ENCODE data around the gene SLC36A4.
"Not testable (repeated sequence)": the region's sequence is repeated elsewhere in the genome, so short reads cannot be mapped to it uniquely, and the experiment has no call there.

DNA sequence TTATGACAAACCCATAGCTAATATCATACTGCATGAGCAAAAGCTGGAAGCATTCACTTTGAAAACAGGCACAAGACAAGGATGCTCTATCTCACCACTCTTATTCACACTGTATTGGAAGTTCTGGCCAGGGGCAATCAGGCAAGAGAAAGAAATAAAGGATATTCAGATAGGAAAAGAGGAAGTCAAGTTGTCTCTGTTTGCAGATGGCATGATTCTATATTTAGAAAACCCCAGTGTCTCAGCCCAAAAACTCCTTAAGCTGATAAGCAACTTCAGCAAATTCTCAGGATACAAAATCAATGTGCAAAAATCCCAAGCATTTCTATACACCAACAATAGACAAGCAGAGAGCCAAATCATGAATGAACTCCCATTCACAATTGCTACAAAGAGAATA is 86.6 kb downstream of the SLC36A4 start:
- TF ChIP-seq MZF1 (CRISPR knock-in tag; IDR thresholded peaks at IDR 0.05; ENCODE audit: borderline replicate concordance); ATAD3A (CRISPR knock-in tag; IDR thresholded peaks at IDR 0.05); SIN3A (IDR thresholded peaks at IDR 0.05; ENCODE audit: borderline replicate concordance, low read depth, low read length); NFIC (IDR thresholded peaks at IDR 0.05; ENCODE audit: low read length); CHD4 (IDR thresholded peaks at IDR 0.05; ENCODE audit: borderline replicate concordance, low read length); ZNF331 (CRISPR knock-in tag; IDR thresholded peaks at IDR 0.05): not testable (repeated sequence)
- TF ChIP-seq, protein P1, sequence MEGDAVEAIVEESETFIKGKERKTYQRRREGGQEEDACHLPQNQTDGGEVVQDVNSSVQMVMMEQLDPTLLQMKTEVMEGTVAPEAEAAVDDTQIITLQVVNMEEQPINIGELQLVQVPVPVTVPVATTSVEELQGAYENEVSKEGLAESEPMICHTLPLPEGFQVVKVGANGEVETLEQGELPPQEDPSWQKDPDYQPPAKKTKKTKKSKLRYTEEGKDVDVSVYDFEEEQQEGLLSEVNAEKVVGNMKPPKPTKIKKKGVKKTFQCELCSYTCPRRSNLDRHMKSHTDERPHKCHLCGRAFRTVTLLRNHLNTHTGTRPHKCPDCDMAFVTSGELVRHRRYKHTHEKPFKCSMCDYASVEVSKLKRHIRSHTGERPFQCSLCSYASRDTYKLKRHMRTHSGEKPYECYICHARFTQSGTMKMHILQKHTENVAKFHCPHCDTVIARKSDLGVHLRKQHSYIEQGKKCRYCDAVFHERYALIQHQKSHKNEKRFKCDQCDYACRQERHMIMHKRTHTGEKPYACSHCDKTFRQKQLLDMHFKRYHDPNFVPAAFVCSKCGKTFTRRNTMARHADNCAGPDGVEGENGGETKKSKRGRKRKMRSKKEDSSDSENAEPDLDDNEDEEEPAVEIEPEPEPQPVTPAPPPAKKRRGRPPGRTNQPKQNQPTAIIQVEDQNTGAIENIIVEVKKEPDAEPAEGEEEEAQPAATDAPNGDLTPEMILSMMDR (CRISPR knock-in tag; IDR thresholded peaks at IDR 0.05): not testable (repeated sequence)

All from HepG2 (cell line).